Colon (tissue), 2 donors: ENCODE measurements around the gene OCA2.
"Not testable (repeated sequence)": the region's sequence is repeated elsewhere in the genome, so short reads cannot be mapped to it uniquely, and the experiment has no call there.

Experiments
- FAIRE-seq: peaks from 2 replicates; lab custom pipeline; 2012; peaks lifted over from hg19 to GRCh38; lab: Jason Lieb, UNC
- donor health status: control.
- donor health status: control.

The OCA2 gene

GRCh38 chr15:28098766-28099554 is at the start of gene OCA2:
TSS of gene OCA2 (minus strand) at chr15:28099315. CDS start at chr15:28081874, 17,441 bp downstream.
- FAIRE-seq = no peak

- FAIRE-seq = no peak
Measured at GRCh38 chr15:28147801-28148200, 48.7 kb upstream of the OCA2 start.

- FAIRE-seq = not testable (repeated sequence)
Measured at GRCh38 chr15:28145419-28145818, 46.3 kb upstream of the OCA2 start.

GRCh38 chr15:28140062-28140461 is 40.9 kb upstream of the OCA2 start:
- no peak for FAIRE-seq

- FAIRE-seq = not testable (repeated sequence)
Measured at GRCh38 chr15:28137408-28138039, 38.4 kb upstream of the OCA2 start.

- FAIRE-seq = not testable (repeated sequence)
Measured at GRCh38 chr15:28136236-28136904, 37.3 kb upstream of the OCA2 start.

- FAIRE-seq = no peak
Measured at GRCh38 chr15:28133281-28133680, 34.2 kb upstream of the OCA2 start.

- no peak for FAIRE-seq
Measured at GRCh38 chr15:28132524-28133275, 33.6 kb upstream of the OCA2 start.

GRCh38 chr15:28131946-28132345 is 32.8 kb upstream of the OCA2 start:
- no peak for FAIRE-seq

- FAIRE-seq = no peak
Measured at GRCh38 chr15:28131400-28131799, 32.3 kb upstream of the OCA2 start.

GRCh38 chr15:28130651-28131050 is 31.5 kb upstream of the OCA2 start:
- no peak for FAIRE-seq

- no peak for FAIRE-seq
Measured at GRCh38 chr15:28129231-28129848, 30.2 kb upstream of the OCA2 start.

GRCh38 chr15:28128031-28128430 is 28.9 kb upstream of the OCA2 start:
- no peak for FAIRE-seq

- FAIRE-seq = no peak
Measured at GRCh38 chr15:28127036-28127435, 27.9 kb upstream of the OCA2 start.

- FAIRE-seq = no peak
Measured at GRCh38 chr15:28125673-28126651, 26.8 kb upstream of the OCA2 start.

- FAIRE-seq = no peak
Measured at GRCh38 chr15:28124841-28125240, 25.7 kb upstream of the OCA2 start.

- FAIRE-seq = no peak
Measured at GRCh38 chr15:28123408-28124023, 24.4 kb upstream of the OCA2 start.

GRCh38 chr15:28122038-28122949 is 23.2 kb upstream of the OCA2 start:
- FAIRE-seq = no peak

- FAIRE-seq = not testable (repeated sequence)
Measured at GRCh38 chr15:28121577-28121976, 22.5 kb upstream of the OCA2 start.
